ENCODE measurements around the gene C16orf46. TPM values are rescaled to one million over a fixed set of nuclear protein-coding genes. Genes with fewer than 3 reads are reported as not detected.
"Not testable (repeated sequence)": the region's sequence is repeated elsewhere in the genome, so short reads cannot be mapped to it uniquely, and the experiment has no call there.

C16orf46 gene
- total RNA-seq, 4 donors from 2014 or later = 0.54 to 2.5 (median 1.3) TPM

DNA sequence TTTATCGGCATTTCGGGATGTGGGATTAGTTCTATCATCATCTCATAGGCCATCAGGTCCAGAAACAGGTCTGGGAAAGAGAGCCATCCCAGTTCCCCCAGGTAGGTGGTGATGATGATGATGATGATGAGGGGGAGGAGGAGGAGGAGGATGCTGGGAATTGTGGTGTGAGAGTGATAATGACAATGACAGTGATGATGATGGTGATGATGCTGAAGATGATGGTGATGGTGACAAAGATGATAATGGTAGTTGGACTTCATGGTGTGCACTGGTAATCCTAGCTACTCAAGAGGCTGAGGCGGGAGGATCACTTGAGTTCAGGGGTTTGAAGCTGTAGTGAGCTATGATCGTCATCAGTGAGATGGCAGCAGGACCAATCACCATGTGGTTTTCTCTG lies 35.4 kb upstream of the C16orf46 start:
- 90 to 93% methylated on average over 4 of the region's 4 CpGs for WGBS, 2 donors
- TF ChIP-seq POLR2A (IDR thresholded peaks at IDR 0.05) = no peak
- TF ChIP-seq, protein P1, sequence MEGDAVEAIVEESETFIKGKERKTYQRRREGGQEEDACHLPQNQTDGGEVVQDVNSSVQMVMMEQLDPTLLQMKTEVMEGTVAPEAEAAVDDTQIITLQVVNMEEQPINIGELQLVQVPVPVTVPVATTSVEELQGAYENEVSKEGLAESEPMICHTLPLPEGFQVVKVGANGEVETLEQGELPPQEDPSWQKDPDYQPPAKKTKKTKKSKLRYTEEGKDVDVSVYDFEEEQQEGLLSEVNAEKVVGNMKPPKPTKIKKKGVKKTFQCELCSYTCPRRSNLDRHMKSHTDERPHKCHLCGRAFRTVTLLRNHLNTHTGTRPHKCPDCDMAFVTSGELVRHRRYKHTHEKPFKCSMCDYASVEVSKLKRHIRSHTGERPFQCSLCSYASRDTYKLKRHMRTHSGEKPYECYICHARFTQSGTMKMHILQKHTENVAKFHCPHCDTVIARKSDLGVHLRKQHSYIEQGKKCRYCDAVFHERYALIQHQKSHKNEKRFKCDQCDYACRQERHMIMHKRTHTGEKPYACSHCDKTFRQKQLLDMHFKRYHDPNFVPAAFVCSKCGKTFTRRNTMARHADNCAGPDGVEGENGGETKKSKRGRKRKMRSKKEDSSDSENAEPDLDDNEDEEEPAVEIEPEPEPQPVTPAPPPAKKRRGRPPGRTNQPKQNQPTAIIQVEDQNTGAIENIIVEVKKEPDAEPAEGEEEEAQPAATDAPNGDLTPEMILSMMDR (IDR thresholded peaks at IDR 0.05) = no peak

DNA sequence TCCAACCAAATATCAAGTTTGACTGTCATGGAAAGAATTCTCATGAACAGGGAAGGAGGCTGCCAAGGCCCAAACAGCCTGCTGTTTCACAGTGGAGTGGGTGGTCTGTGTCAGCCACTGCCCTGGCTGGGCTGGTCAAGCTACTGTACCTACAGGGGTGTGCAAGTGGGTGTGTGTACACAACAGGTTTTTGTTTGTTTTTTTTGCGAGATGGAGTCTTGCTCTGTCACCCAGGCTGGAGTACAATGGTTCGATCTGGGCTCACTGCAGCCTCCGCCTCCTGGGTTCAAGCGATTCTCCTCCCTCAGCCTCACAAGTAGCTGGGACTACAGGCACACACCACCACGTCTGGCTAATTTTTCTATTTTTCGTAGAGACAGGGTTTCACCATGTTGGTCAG lies 32.2 kb upstream of the C16orf46 start:
- 93 to 96% methylated on average over 6 of the region's 6 CpGs for WGBS, 2 donors
- intact Hi-C loops (cut with DNase I; ENCODE audit: low total_unique reads); H3K4me3 ChIP-seq (ENCODE audit: low read depth, poor library complexity, severe bottlenecking): not testable (repeated sequence)

More for the DNA sequence above, 35.4 kb upstream of the C16orf46 start:
- intact Hi-C loops (cut with DNase I; ENCODE audit: low total_unique reads) = no loop called here
- no peak overlapping the region for H3K4me3 ChIP-seq (ENCODE audit: low read depth, poor library complexity, severe bottlenecking)
- no peak for DNase-seq (ENCODE audit: low spot score in 2 of 2)

DNA sequence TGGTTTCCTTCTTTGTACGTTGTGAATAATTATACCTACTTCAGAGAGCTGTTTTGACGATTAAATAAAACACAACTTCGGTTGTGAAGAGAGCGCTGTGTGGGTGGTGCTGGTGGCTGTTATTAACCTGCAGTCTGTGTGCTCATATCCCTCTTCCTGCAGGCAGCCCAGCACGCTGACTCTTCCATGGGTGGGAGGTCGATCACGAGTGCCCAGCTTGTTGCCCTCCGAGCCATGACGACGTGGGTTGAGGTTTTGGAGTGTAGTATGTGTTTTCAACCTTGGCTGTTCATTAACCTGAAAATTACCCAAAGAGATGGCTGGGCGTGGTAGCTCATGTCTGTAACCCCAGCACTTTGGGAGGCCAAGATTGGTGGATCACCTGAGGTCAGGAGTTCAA lies 30.5 kb upstream of the C16orf46 start:
- no peak overlapping the region for H3K4me3 ChIP-seq (ENCODE audit: low read depth, poor library complexity, severe bottlenecking)
- intact Hi-C loops (cut with DNase I; ENCODE audit: low total_unique reads) = no loop called here
- no peak for DNase-seq (ENCODE audit: low spot score in 2 of 2)
- WGBS, 2 donors = 88 to 89% methylated on average over 11 of the region's 11 CpGs
- no peak for TF ChIP-seq POLR2A (IDR thresholded peaks at IDR 0.05)
- TF ChIP-seq, protein P1 (IDR thresholded peaks at IDR 0.05) = no peak

More for the DNA sequence above, 32.2 kb upstream of the C16orf46 start:
- DNase-seq (ENCODE audit: low spot score in 2 of 2) = not testable (repeated sequence)

DNA sequence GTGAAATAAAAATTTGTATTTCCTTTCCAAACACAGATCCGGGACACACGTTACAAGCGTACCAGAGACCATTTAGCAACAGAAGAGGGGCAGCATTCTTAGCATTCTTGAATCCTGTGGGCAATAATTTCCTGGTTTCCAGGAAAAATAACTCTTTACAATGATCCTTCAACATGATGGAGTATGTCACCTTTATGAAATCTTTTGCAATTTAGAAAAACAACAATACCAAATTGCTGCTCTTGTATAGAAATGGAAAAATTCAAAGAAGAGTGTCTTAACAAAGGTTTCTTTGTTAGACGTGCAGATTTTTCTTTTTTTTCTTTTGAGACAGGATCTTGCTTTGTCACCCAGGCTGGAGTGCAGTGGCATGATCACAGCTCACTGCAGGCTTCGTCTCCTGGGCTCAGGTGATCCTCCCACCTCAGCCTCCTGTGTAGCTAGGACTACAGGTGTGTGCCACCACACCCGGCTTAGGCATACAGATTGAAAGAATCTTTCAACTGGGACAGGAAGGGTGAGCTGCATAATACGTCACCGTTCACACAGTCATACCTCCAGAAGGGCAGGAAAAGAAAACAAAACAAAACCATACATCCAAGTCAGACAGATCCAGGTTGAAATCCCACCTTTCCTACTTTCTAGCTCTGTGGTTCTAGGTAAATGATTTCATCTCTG lies 29.9 kb upstream of the C16orf46 start:
- 74 to 78% methylated on average over 8 of the region's 8 CpGs for WGBS, 2 donors
- intact Hi-C loops (cut with DNase I; ENCODE audit: low total_unique reads) = no loop called here
- no peak for TF ChIP-seq POLR2A (IDR thresholded peaks at IDR 0.05)
- TF ChIP-seq, protein P1 (IDR thresholded peaks at IDR 0.05) = no peak
- DNase-seq (ENCODE audit: low spot score in 2 of 2) = no peak
- H3K4me3 ChIP-seq (ENCODE audit: low read depth, poor library complexity, severe bottlenecking) = no peak overlapping the region

DNA sequence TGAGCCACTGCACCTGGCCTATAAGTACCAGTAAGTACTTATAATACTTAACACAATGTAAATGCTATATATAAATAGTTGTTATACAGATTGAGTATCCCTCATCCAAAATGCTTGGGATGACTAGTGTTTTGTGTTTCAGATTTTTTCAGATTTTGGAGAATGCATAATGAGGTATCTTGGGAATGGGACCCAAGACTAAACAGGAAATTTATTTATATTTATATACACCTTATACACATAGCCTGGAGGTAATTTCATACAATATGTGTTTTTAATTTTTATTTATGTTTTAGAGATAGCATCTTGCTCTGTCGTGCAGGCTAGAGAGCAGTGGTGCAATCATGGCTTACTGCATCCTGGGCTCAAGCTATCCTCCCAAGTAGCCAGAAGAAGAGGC lies 28.9 kb upstream of the C16orf46 start:
- WGBS, 2 donors = 53 to 67% methylated on average over 1 of the region's 1 CpG
- no peak overlapping the region for H3K4me3 ChIP-seq (ENCODE audit: low read depth, poor library complexity, severe bottlenecking)
- DNase-seq (ENCODE audit: low spot score in 2 of 2) = no peak
- intact Hi-C loops (cut with DNase I; ENCODE audit: low total_unique reads) = no loop called here
- no peak for TF ChIP-seq POLR2A (IDR thresholded peaks at IDR 0.05)
- TF ChIP-seq, protein P1 (IDR thresholded peaks at IDR 0.05) = no peak

DNA sequence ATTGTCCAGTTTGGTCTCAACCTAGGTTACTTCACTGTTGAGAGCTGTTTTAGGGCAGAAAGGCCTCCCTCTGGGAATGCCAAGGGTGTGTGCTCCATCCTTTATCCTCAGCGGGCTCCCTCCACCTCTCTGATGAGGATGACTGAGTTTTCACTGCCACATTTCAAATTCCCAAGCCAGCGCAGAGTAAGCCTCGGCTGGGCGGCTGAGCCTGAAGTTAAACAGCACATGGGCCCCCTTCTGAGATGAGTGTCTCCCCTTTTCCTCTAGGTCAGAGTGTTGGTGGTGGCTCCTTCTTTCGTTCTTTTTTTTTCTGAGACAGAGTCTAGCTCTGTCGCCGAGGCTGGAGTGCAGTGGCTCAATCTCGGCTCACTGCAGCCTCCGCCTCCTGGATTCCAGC lies 24.7 kb upstream of the C16orf46 start:
- WGBS, 2 donors = 87 to 93% methylated on average over 9 of the region's 9 CpGs
- intact Hi-C loops (cut with DNase I; ENCODE audit: low total_unique reads) = no loop called here
- no peak for TF ChIP-seq POLR2A (IDR thresholded peaks at IDR 0.05)
- TF ChIP-seq, protein P1 (IDR thresholded peaks at IDR 0.05) = no peak
- no peak overlapping the region for H3K4me3 ChIP-seq (ENCODE audit: low read depth, poor library complexity, severe bottlenecking)
- DNase-seq (ENCODE audit: low spot score in 2 of 2) = no peak

Data from lower leg skin (tissue), 4 donors.